ENCODE measurements around the gene SHROOM3. TPM values are rescaled to one million over a fixed set of nuclear protein-coding genes. Genes with fewer than 3 reads are reported as not detected.
A peak's percentile ranks its signal among the peaks of the same experiment; 100 is the strongest.

The SHROOM3 gene
- total and polyA plus RNA-seq, 2 of the 13 experiments (the other 11 are each of a cell fraction or from before 2014, with no cell fraction given) = 0.01 TPM; not detected in 1

- TF ChIP-seq THRA (CRISPR knock-in tag; IDR thresholded peaks at IDR 0.05; ENCODE audit: borderline replicate concordance) (no peak), SOX5 (CRISPR knock-in tag; IDR thresholded peaks at IDR 0.05; ENCODE audit: borderline replicate concordance) (peak; percentile 76; the same call in 1 of the 2 replicates), ZSCAN5A (CRISPR knock-in tag; IDR thresholded peaks at IDR 0.05; ENCODE audit: borderline replicate concordance) (no peak), PBX2 (CRISPR knock-in tag; IDR thresholded peaks at IDR 0.05) (no peak), ZNF556 (CRISPR knock-in tag; IDR thresholded peaks at IDR 0.05; ENCODE audit: borderline replicate concordance) (no peak), THAP9 (CRISPR knock-in tag; IDR thresholded peaks at IDR 0.05; ENCODE audit: borderline replicate concordance) (no peak), ZNF253 (CRISPR knock-in tag; IDR thresholded peaks at IDR 0.05; ENCODE audit: borderline replicate concordance) (no peak), SPEN (CRISPR knock-in tag; IDR thresholded peaks at IDR 0.05; ENCODE audit: low read depth) (no peak), ZNF468 (CRISPR knock-in tag; IDR thresholded peaks at IDR 0.05) (no peak), ZNF788 (CRISPR knock-in tag; IDR thresholded peaks at IDR 0.05; ENCODE audit: borderline replicate concordance) (no peak), ZNF230 (CRISPR knock-in tag; IDR thresholded peaks at IDR 0.05) (no peak), ZNF781 (CRISPR knock-in tag; IDR thresholded peaks at IDR 0.05; ENCODE audit: borderline replicate concordance, not compliant biosample characterization) (no peak), ZNF432 (CRISPR knock-in tag; IDR thresholded peaks at IDR 0.05; ENCODE audit: borderline replicate concordance) (no peak), XBP1 (CRISPR knock-in tag; IDR thresholded peaks at IDR 0.05) (no peak), MIER3 (CRISPR knock-in tag; IDR thresholded peaks at IDR 0.05; ENCODE audit: borderline replicate concordance) (0 out of 2 replicates have a peak, but pooled peaks have one; percentile 38), SMARCC2 (IDR thresholded peaks at IDR 0.05) (no peak), MBD4 (IDR thresholded peaks at IDR 0.05; ENCODE audit: borderline replicate concordance, low read length) (no peak), SKI (IDR thresholded peaks at IDR 0.05; ENCODE audit: partially characterized antibody) (peak; percentile 17), LRRFIP1 (CRISPR knock-in tag; conservative IDR thresholded peaks at IDR 0.05) (no peak), ETV5 (CRISPR knock-in tag; IDR thresholded peaks at IDR 0.05; ENCODE audit: borderline replicate concordance) (peak; percentile 26; the same call in 1 of the 2 replicates), ZSCAN25 (CRISPR knock-in tag; IDR thresholded peaks at IDR 0.05) (no peak), ZNF589 (CRISPR knock-in tag; conservative IDR thresholded peaks at IDR 0.05) (no peak)
These were observed 63.5 kb downstream of the SHROOM3 start (continued) for GRCh38 chr4:76498550-76498949.

Data from HepG2 (cell line).